GM12892 (cell line): ENCODE measurements around the gene DNTT.

Source experiments
- DNase-seq: peaks from one replicate; pipeline ENCODE4 v3.0.0; 2011; ENCODE audit not compliant: insufficient read length
- FAIRE-seq: peaks from 2 replicates; lab custom pipeline; 2011; peaks lifted over from hg19 to GRCh38; lab: Jason Lieb, UNC
- POLR2A ChIP-seq: IDR thresholded peaks from 2 replicates; pipeline ENCODE4 v1.6.1; 2011; ENCODE audit warnings: low read depth, low read length, control low read depth
- POLR2AphosphoS5 ChIP-seq: IDR thresholded peaks from 2 replicates; pipeline ENCODE4 v1.6.1; 2011; ENCODE audit warnings: low read depth, low read length, control low read depth
- TAF1 ChIP-seq: IDR thresholded peaks from 2 replicates; pipeline ENCODE4 v1.6.1; 2011; ENCODE audit warnings: low read depth, mild to moderate bottlenecking, control low read depth, low read length, borderline replicate concordance

The DNTT gene

DNA sequence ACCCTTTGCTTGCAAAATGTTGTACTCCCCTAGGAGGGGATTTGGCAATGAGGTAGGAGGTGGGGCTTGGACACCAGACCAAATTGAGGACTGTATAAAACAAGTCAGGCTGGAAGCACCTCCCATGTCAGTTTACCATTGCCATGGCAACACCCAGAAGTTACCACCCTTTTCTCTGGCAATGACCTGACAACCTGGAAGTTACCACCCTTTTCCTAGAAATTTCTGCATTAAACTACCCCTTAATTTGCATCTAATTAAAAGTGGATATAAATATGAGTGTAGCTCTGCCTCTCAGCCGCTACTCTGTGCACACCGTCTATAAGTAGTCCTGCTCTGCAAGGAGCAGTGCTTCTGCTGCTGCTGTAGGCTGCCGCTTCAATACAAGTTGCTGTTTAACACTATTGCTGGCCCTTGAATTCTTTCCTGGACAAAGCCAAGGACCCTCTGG, 25.0 kb upstream of the DNTT start:
- TF ChIP-seq POLR2A = no peak
- no peak for TF ChIP-seq TAF1
- TF ChIP-seq POLR2AphosphoS5 = no peak
- FAIRE-seq (no peak), DNase-seq (no peak)

DNA sequence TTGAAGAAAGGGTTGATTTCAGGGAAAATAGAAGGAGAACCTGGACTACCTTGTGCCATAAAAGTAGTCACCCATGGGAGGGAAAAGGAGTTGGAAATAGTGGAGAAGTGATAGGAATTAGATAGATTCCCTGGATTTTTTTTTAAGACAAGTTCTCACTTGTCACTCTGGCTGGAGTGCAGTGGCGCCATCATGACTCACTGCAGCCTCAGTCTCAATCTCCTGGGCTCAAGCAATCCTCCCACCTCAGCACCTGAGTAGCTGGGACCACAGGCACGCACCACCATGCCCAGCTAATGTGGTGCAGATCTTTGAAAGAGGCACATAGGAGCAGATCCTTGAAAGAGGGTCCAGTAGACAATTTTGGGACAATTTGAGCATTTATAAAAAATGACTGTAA, 23.4 kb upstream of the DNTT start:
- no peak for DNase-seq
- TF ChIP-seq POLR2A (no peak), TAF1 (no peak), POLR2AphosphoS5 (no peak)
- no peak for FAIRE-seq

DNA sequence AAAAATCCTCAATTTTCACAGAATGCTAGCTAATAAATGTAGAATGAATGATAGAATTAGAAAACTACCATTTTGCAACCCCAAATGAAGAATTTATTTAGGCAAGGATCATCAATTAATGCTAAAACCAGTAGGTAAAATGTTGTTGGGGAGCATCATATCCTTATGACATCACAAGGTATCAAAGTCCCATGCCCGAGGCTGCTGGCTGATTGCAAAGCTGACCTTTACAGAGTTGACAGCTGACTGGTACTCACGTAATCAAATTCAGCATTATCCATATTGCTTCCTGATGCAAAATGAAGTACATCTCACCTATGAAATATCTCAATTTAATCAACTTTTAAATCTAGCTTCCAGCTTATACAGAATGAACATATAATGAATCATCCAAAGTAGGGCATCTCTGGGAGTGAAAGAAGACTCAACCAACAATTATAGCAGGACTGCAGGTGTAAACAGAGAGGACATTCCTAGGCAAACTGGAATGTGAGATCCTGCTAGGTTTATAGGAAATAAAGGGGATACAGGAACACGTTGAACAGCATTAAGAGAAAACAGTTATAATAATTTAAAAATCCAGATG, 22.7 kb upstream of the DNTT start:
- DNase-seq (no peak), FAIRE-seq (no peak)
- TF ChIP-seq TAF1 (no peak), POLR2A (no peak), POLR2AphosphoS5 (no peak)

DNA sequence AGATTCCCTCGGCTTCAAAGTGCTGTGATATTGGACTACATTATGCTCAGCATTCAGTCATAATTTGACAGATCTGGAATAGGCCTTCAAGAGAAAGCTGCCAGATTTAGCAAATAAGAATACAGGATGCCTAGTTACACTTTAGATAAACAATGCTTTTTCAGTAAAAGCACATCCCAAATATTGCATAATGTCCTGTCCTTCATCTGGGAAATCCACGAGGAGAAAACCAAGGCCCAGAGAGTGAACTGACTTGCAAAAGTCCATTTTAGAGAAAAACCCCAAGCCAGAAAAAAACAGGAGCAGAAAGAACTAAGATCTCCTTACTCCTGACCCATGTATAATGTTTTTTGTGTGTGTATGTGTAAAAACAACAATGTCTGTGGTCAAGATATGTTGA, 20.9 kb upstream of the DNTT start:
- TF ChIP-seq TAF1 = no peak
- TF ChIP-seq POLR2A = no peak
- no peak for TF ChIP-seq POLR2AphosphoS5
- FAIRE-seq (no peak), DNase-seq (no peak)

DNA sequence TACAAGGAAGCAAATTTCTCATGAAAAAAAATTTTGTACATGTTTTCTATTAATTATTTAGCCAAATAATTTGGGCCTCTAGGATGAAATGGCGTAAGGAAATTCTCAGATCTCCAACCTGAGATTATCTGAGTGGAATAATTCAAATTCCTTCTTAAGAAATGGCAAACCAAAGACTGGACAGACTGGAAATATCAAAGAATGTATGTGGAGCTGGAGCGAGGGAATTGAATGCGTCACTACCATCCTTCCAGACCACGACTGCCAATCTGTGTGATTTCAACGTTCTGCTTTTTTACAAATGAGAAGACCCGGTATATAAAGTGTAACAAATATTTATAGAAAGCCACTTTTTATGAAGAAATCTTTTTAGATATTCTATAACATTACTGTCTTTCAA, 20.5 kb upstream of the DNTT start:
- FAIRE-seq (no peak), DNase-seq (no peak)
- no peak for TF ChIP-seq TAF1
- TF ChIP-seq POLR2AphosphoS5 = no peak
- TF ChIP-seq POLR2A = no peak

DNA sequence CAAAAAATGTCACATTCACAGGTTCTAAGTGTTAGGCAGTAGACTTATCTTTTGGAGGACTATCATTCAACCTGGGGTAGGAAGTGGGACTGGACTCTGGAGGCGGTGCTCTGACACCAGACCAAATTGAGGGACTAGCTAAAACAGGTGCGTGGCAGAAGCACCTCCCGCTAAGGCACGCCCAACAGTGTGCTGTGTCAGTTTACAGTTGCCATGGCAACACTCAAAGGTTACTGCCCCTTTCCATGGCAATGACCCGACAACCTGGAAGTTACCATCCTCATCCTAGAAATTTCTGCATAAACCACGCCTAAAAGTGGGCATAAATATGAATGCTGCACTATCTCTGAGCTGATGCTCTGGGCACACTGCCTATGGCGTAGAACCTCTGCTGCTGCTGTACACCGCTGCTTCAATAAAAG, 18.9 kb upstream of the DNTT start:
- FAIRE-seq = peak; percentile 85
- TF ChIP-seq POLR2A (no peak), TAF1 (no peak), POLR2AphosphoS5 (no peak)
- DNase-seq = no peak

DNA sequence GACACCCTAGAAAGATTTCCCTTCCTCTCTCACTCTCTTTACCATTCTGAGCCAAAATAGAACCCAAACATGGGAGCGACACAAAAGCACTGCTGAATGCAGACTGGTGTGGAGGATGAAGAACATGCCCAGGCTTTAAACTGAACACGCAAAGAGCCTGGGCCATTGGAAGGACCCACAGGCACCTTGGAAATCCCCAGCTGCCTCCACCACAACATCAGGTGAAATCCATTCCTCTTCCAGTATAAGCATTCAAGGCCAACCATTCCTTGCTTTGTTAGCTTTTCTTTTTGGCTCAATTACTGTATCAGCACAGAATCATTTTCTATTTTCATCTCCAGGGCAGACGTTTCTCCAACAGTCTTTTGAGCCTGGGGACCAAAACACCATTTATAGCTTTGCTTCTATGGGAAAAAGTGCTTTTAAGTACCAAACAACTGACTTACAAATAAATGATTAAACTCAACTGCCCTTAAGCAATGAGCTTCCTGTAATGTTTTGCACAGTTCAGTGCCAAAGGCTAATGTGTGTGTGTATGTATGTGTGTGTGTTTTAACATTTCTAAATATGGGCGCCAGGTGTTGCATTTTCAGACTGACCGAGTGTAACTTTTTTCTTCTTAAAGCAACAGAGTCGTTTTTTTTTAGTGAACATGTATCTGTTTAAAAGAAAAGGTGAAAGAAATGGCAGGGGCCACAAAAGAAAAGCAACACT, 16.7 kb upstream of the DNTT start:
- TF ChIP-seq POLR2AphosphoS5 (no peak), POLR2A (peak; percentile 53; the same call in 1 of the 2 replicates)
- DNase-seq (no peak), FAIRE-seq (no peak)

DNA sequence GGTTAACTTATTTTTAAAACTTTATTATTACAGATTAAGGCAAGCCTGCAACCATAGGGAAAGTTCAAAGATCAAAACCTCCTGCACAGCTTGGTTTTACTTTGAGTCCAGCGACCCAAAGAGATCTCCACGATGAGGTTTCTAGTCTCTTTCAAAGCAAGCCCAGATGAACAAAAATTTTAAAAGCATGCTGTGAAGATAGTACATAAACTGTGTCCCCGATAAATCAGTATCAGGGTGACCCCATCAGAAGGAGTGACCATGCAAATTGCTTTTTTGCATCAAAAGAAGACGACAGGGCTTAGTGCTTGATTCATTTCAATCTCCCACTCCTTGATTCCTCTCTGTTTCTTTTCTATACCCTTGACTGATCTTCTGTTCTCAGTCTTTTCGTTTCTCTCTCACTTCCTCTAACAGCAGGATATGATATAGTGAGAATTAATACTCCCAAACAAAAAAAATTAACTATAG, 16.0 kb upstream of the DNTT start:
- FAIRE-seq (peak; percentile 98), DNase-seq (no peak)
- no peak for TF ChIP-seq POLR2AphosphoS5
- TF ChIP-seq POLR2A = no peak; the same call in 1 of the 2 replicates
- no peak for TF ChIP-seq TAF1

DNA sequence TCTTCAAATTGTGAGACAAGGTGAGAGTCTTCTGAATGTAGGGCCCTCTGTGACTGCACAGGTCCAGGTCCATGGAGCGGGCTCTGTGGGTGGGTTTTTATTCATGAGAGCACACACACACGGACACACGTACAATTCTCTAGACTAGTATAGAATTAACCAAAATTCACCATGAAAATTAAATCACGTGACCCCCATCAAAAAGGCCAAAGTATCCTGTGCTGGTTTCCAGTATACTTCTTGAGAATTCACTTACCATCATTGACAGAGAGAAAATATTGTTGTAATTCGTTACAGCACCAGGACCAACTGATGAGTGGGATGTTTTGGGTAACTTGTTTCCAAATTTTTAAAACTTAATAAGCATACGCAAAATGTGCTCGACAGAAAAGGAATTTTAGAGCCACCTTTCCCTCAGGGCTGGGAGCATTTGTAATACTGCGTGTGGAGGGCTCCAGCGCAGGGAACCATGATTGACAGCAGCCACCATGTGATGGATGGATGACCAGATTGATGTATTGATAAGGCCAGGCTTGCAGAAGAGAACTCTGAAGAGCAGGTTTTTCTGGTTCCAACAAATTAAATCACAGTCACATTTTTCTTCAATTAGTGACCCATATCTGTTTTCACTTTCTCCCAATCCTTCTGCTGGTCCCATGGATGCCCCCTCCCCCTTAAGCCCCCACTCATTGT, 14.9 kb upstream of the DNTT start:
- DNase-seq (no peak), FAIRE-seq (peak; percentile 79)
- TF ChIP-seq POLR2A (no peak), POLR2AphosphoS5 (no peak), TAF1 (no peak)

DNA sequence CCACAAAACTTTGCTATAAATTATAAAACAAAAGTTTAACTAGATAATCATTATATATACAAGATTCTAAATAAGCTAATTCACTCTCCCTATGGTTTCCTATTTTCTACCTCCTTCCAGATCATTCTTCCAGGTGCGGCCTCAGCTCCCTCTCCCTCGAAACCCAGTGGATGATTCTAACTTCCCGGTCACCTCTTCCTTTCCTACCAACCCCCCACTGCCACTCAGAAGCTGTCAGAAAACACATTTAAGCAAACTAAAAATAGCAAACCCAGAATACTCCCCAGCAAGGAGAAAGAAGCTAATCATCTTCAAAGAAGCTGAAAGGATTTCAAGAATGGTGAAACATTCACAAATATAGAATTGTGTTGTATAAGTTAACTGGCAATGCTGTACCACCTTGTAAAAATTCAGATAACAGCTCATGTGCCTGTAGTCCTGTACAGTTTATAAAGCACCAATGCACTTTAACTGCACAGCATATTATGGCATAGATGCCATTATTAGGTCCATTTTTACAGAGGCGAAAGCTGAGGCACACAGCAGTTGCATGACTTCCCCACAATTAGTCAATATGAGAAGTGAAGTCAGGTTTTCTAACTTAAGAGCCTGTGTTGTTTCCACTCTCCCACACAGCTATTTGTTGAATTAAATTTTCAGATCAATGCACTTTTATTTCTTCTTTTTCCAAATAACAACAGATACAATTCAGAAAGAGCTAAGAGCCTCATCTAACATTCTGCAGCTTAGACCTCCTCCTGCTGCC, 13.7 kb upstream of the DNTT start:
- FAIRE-seq (peak; percentile 96), DNase-seq (no peak)
- TF ChIP-seq POLR2AphosphoS5 (no peak), POLR2A (peak; percentile 38; the same call in 1 of the 2 replicates)
